Measurements from ENCODE around the gene TPT1.

GRCh38 chr13:45306966-45307365 is 34.0 kb downstream of the TPT1 start:
- TF ChIP-seq CTCF (IDR thresholded peaks at IDR 0.05) = no peak
- TF ChIP-seq POLR2A (IDR thresholded peaks at IDR 0.05) = no peak

All from testis (tissue), 2 donors.